Esophagus muscularis mucosa (tissue), 4 donors: ENCODE data around the gene ATP1A2. TPM values are rescaled to one million over a fixed set of nuclear protein-coding genes. Genes with fewer than 3 reads are reported as not detected.

Source experiments
- DNase-seq: peaks from one replicate; pipeline ENCODE4 v3.0.0-alpha.2; 2017; ENCODE audit errors: extremely low spot score
- H3K27ac ChIP-seq, 4 donors: fragments of 200-600 bp; sonication (generic); replicated peaks in 1 of 4; 1 replicate in 3 of 4; 2 replicates in 1 of 4; pipeline ENCODE4 v1.5.1; 2016 to 2019; ENCODE audit warnings: mild to moderate bottlenecking in 1 of 4
- H3K27me3 ChIP-seq, 4 donors: fragments of 200-600 bp; sonication (generic); one replicate each; pipeline versions ENCODE4 v1.5.1 to v1.6.0; 2016 to 2019
- H3K36me3 ChIP-seq, 4 donors: fragments of 200-600 bp; sonication (generic); one replicate each; pipeline ENCODE4 v1.5.1; 2016 to 2019
- H3K4me1 ChIP-seq, 4 donors: fragments of 200-600 bp; sonication (generic); one replicate each; pipeline ENCODE4 v1.5.1; 2016 to 2019
- H3K4me3 ChIP-seq, 4 donors: fragments of 200-600 bp; sonication (generic); 1 replicate in 2 of 4; 2 replicates in 2 of 4; pipeline ENCODE4 v1.5.1; 2016 to 2019; ENCODE audit warnings: mild to moderate bottlenecking in 4 of 4, moderate library complexity in 1 of 4
- H3K9me3 ChIP-seq, 4 donors: fragments of 200-600 bp; sonication (generic); 1 replicate in 3 of 4; 2 replicates in 1 of 4; pipeline ENCODE4 v1.5.1; 2016 to 2019
- CTCF ChIP-seq, 3 experiments: fragments of 200-600 bp in 2 of 3; fragments of 450-650 bp in 1 of 3; sonication (generic) in 2 of 3; IDR thresholded peaks; one replicate each; pipeline ENCODE4 v1.5.1; 2017 to 2019; ENCODE audit warnings: antibody characterized with exemption in 3 of 3, mild to moderate bottlenecking in 2 of 3, moderate library complexity in 1 of 3
- EP300 ChIP-seq: sonication (generic); formaldehyde crosslinking; IDR thresholded peaks from one replicate; pipeline ENCODE4 v1.6.1; 2017; ENCODE audit warnings: antibody characterized with exemption
- POLR2A ChIP-seq: fragments of 450-650 bp; IDR thresholded peaks from one replicate; pipeline ENCODE4 v1.6.1; 2017; ENCODE audit warnings: antibody characterized with exemption, moderate library complexity, mild to moderate bottlenecking, low read depth
- POLR2AphosphoS5 ChIP-seq, 2 donors: sonication (generic); formaldehyde crosslinking; IDR thresholded peaks; one replicate each; pipeline ENCODE4 v1.6.1; 2017; ENCODE audit warnings: antibody characterized with exemption in 2 of 2
- WGBS: methylation state at CpG from one replicate; pipeline ENCODE4 v1.1.5; 2018; 5-methylcytosine and 5-hydroxymethylcytosine counted together
- intact Hi-C: fragments of 100-400 bp; cut with DNase I; formaldehyde crosslinking; loops from one replicate; pipeline ENCODE4 v1.15.1; 2023
- total RNA-seq, 4 donors: library from RNA; depleted of rRNA; stranded (reverse); fragments of >200 nt; gene quantifications; one replicate each; pipeline versions ENCODE4 v1.1.0 to v1.2.1, GENCODE V29; 2016

The ATP1A2 gene
- total RNA-seq, 4 donors from 2014 or later = 101 to 214 (median 130) TPM

DNA sequence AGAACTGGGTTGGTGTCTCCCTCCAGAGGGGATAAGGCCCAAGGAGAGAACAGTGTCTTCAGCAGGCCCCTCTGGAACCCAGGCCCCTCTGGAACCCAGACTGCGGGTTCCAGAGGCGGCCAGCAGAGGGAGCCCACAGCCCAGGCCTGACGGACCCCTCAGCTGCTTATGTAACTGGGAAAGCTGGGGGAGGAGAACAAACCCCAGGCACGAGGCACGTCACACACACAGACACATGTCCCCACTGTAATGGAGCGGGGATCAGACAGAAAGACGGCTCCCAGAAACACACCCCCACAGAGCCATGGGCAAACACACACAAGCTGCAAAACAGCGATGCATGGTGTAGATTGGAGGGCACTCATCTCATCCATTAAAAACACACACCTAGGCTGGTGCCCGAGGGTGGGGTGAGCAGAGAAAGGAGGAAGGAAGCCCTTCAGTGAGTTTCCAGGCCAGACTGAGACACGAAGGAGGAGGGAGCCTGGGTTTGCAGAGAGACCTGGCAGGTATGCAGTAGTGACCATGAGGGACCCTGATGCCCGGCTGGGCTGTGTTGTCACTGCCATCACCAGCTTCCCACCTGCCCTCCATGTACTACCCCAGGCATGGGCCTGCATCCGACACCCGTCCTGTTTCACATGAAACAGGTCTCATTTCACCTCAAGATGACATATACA is 14.4 kb upstream of the ATP1A2 start:
- 7% methylated on average over 6 of the region's 13 CpGs for WGBS
- H3K4me3 ChIP-seq = peak overlapping the region in 1 of 4 donors; percentile 9
- TF ChIP-seq EP300 (no peak), CTCF (IDR thresholded peaks at IDR 0.05) (peak in 2 of 3 experiments; percentile 97 to 100), POLR2A (no peak), POLR2AphosphoS5 (IDR thresholded peaks at IDR 0.05) (peak; percentile 73 to 83)
- H3K9me3 ChIP-seq = no peaks in the 10 kb centered on the region
- H3K4me1 ChIP-seq = peaks cover 52 to 76% (median 71%) of the 10 kb centered on the region in 4 donors
- intact Hi-C loops = loop anchor here (2.0 kb wide), 3 partner anchors 92 to 152 kb away; no protein-coding TSS in a partner anchor
- no peaks in the 10 kb centered on the region for H3K27me3 ChIP-seq
- DNase-seq = no peak
- H3K27ac ChIP-seq = peak overlapping the region; percentile 94 to 98 (median 96)
- H3K36me3 ChIP-seq = no peaks in the 10 kb centered on the region

GRCh38 chr1:160101717-160102522 is 13.6 kb upstream of the ATP1A2 start:
- intact Hi-C loops = loop anchor here (2.0 kb wide), 3 partner anchors 91 to 151 kb away; no protein-coding TSS in a partner anchor

DNA sequence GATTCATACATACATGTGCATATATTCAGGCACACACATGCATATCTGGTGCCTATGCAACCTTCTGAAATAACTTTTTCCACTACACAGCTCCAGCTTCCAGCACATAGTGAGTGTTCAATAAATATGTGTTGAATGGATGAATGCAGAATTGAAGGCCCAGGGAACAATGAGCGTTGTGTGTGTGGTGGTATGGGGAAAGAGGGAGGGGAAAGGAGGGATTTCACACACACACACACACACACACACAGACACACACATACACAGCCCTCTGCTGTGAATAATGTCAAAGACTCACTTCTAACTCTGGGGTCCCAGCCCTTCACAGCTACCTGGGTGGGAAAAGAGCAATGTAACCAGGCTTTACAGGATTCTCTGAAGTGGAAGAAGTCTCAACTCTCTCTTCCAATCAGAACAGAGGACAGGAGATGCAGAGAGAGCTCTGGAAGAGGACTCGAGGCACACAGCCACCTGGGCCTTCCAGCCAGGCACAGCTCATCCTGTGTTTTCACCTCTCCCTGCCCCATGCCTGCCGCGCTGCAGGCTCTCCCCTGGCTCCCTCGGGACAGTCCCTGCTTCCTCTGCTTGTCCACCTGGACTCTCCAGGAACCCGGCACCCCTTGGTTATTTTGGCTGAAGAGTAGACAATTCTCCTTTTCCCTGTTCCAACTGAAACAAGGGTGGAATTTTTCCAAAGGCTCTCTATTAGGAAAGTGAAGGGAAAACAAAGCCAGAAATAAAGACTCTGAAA is 11.7 kb upstream of the ATP1A2 start:
- intact Hi-C loops = no loop called here
- TF ChIP-seq POLR2AphosphoS5 (IDR thresholded peaks at IDR 0.05) (no peak), CTCF (IDR thresholded peaks at IDR 0.05) (no peak), POLR2A (no peak), EP300 (no peak)
- 33% methylated on average over 6 of the region's 6 CpGs for WGBS
- Histone ChIP-seq H3K27ac (peak overlapping the region; percentile 94 to 98 (median 96)), H3K36me3 (no peaks in the 10 kb centered on the region), H3K9me3 (no peaks in the 10 kb centered on the region), H3K4me1 (peaks cover 32 to 60% (median 52%) of the 10 kb centered on the region in 4 donors), H3K27me3 (no peaks in the 10 kb centered on the region), H3K4me3 (no peak overlapping the region)
- DNase-seq = no peak

More at GRCh38 chr1:160101717-160102522, 13.6 kb upstream of the ATP1A2 start:
- 38% methylated on average over 9 of the region's 9 CpGs for WGBS
- DNase-seq = no peak
- no peaks in the 10 kb centered on the region for H3K36me3 ChIP-seq
- H3K27ac ChIP-seq = peak overlapping the region; percentile 94 to 98 (median 96)
- no peak overlapping the region for H3K4me3 ChIP-seq
- no peaks in the 10 kb centered on the region for H3K27me3 ChIP-seq
- H3K4me1 ChIP-seq = peaks cover 44 to 69% (median 64%) of the 10 kb centered on the region in 4 donors
- H3K9me3 ChIP-seq = no peaks in the 10 kb centered on the region
- TF ChIP-seq EP300 (no peak), POLR2A (no peak), POLR2AphosphoS5 (IDR thresholded peaks at IDR 0.05) (peak in 1 of 2 donors; percentile 9), CTCF (IDR thresholded peaks at IDR 0.05) (no peak)

GRCh38 chr1:160104486-160104885 is 11.1 kb upstream of the ATP1A2 start:
- no peak for DNase-seq
- Histone ChIP-seq H3K27me3 (no peaks in the 10 kb centered on the region), H3K4me1 (peaks cover 33 to 61% (median 54%) of the 10 kb centered on the region in 4 donors), H3K4me3 (no peak overlapping the region), H3K27ac (peak overlapping the region; percentile 94 to 98 (median 96)), H3K9me3 (no peaks in the 10 kb centered on the region), H3K36me3 (no peaks in the 10 kb centered on the region)
- 52% methylated on average over 3 of the region's 3 CpGs for WGBS
- no peak for TF ChIP-seq CTCF (IDR thresholded peaks at IDR 0.05)
- no peak for TF ChIP-seq EP300
- TF ChIP-seq POLR2A = no peak
- no peak for TF ChIP-seq POLR2AphosphoS5 (IDR thresholded peaks at IDR 0.05)
- intact Hi-C loops = no loop called here
